Activated T-helper 1 cell treated with Interleukin-2 at 50 U/mL for 16 hours (primary cell): ENCODE data around the gene FNBP1.

Source experiments
- DNase-seq: peaks from one replicate; pipeline ENCODE4 v3.0.0-alpha.2; 2020; ENCODE audit warnings: low read depth

FNBP1 gene

GRCh38 chr9:130042885-130043653, at the start of gene FNBP1:
TSS of gene FNBP1 (minus strand) at chr9:130043189. CDS start at chr9:130042975, 214 bp downstream.
- peak; percentile 76 for DNase-seq

DNA sequence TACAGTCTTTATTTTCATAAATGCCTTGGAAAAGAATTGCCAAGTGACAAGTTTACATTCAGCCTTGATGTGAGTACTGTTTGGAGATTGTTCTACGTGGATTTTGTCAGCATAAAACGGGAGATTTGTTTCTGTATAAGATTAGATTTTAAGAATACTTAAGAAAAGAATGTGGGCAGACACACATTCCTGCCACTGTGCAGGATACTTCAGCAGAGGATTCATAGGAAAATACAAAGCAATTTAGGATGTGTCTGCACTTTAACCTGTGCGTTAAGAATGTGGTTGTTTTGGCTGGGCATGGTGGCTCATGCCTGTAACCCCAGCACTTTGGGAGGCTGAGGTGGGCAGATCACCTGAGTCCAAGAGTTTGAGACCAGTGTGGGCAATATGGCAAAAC, 47.9 kb upstream of the FNBP1 start:
- DNase-seq, result no peak

DNA sequence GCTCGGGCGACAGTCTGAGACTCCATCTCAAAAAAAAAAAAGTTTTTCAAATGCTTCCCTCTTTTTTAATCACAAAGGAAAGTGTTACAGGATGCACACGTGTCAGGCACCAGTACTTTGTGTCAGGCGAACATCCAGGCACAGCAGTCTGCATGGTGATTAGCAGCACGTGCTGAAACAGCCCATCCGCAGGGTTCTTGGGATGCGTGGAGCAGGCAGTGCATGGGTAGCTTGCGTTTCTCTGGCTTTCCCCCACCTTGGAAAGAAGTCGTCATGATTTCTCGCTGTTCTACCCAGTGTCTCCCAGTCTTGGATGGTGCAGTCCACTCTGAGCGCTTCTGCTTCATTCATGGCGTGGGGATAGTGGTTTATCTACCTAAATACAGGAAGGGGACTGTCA, 46.2 kb upstream of the FNBP1 start:
- DNase-seq, result no peak

DNA sequence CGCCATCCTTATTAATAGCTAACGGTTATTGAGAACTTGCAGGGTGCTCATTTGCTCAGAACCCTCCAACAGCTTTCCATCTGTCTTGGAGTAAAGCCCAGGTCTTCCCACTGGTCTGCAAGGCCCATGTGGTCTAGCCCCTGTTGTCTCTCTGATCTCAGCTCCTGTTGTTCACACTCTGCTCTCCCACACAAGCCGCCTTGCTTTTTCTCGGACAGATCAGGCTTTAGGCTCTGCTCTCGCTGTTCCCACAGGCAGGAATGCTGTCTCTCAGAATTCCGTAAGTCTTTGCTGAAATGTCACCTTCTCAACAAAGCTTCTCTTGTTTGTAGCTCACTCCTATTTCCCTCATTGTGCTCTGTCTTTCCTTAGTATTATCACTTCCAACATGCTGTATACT, 45.1 kb upstream of the FNBP1 start:
- no peak for DNase-seq

- no peak for DNase-seq
Measured at GRCh38 chr9:130084337-130084736, 41.3 kb upstream of the FNBP1 start.

DNA sequence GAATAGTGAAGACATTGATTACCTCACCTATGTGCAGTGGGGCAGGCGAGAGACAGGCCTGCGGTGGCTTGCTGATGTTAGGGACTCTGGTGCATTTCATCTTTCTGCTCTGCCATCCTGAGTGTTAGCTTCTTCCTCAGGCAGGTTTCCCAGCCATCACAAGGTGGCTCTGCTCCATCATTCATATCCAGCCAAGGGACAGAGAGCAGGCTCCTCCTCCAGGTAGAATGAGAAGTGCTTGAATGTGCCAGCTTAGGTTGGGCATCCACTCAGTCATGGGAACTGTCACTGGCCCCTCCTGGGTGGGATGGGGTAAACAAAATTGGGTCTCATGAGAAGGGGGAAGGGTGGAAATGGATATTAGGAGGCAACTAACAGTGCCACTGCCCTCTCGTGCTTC, 35.6 kb upstream of the FNBP1 start:
- DNase-seq, result no peak

GRCh38 chr9:130073373-130073772, 30.4 kb upstream of the FNBP1 start:
- no peak for DNase-seq

- DNase-seq, result no peak
Measured at GRCh38 chr9:130072515-130073235, 29.7 kb upstream of the FNBP1 start.

GRCh38 chr9:130069048-130069447, 26.1 kb upstream of the FNBP1 start:
- no peak for DNase-seq

- DNase-seq, result no peak
Measured at GRCh38 chr9:130064621-130065020, 21.6 kb upstream of the FNBP1 start.

DNA sequence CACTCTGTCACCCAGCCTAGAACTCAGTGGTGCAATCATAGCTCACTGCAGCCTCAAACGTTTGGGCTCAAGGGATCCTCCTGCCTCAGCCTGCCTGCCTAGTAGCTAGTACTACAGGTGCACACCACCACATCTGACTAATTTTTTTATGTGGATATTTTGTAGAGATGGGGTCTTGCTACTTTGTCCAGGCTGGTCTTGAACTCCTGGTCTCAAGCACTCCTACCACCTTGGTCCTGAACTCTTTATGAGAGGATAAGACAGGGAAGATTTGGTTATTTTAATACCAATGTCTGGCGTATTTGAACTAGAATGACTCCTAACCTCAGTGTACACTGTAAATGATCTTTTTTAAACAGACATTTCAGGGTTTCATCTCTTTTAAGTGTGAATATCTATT, 19.8 kb upstream of the FNBP1 start:
- DNase-seq, result no peak

DNA sequence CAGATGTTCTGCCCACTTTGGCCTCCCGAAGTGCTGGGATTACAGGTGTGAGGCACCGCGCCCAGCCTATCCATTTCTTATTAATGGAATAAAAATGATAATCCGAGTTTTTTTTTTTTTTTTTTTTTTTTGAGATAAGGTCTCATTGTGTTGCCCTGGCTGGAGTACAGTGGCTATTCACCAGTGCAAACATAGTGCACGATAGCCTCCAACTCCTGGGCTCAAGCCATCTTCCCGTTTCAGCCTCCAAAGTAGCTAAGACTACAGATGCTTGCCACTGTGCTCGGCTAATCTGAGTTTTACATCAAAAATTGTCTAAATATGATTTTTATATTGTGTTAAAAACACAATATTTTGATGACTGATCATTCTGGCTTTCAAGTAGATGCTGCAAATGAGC, 17.3 kb upstream of the FNBP1 start:
- no peak for DNase-seq

- no peak for DNase-seq
Measured at GRCh38 chr9:130058887-130059286, 15.9 kb upstream of the FNBP1 start.

GRCh38 chr9:130058154-130058553, 15.2 kb upstream of the FNBP1 start:
- no peak for DNase-seq

DNA sequence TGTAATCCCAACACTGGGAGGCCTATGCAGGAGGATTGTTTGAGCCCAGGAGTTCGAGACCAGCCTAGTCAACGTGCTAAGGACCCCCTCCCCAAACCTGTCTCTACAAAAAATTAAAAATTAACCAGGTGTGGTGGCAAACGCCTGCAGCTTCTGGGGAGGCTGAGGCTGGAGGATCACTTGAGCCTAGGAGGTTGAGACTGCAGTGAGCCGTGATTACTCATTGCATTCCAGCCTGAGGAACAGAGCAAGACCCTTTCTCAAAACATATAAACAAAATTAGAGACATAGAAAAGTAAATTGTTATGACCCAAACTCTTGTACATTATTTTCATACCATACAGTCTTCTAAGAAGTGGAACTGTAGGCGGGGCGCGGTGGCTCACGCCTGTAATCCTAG, 11.8 kb upstream of the FNBP1 start:
- no peak for DNase-seq

GRCh38 chr9:130054325-130054786, 11.4 kb upstream of the FNBP1 start:
- no peak for DNase-seq

DNA sequence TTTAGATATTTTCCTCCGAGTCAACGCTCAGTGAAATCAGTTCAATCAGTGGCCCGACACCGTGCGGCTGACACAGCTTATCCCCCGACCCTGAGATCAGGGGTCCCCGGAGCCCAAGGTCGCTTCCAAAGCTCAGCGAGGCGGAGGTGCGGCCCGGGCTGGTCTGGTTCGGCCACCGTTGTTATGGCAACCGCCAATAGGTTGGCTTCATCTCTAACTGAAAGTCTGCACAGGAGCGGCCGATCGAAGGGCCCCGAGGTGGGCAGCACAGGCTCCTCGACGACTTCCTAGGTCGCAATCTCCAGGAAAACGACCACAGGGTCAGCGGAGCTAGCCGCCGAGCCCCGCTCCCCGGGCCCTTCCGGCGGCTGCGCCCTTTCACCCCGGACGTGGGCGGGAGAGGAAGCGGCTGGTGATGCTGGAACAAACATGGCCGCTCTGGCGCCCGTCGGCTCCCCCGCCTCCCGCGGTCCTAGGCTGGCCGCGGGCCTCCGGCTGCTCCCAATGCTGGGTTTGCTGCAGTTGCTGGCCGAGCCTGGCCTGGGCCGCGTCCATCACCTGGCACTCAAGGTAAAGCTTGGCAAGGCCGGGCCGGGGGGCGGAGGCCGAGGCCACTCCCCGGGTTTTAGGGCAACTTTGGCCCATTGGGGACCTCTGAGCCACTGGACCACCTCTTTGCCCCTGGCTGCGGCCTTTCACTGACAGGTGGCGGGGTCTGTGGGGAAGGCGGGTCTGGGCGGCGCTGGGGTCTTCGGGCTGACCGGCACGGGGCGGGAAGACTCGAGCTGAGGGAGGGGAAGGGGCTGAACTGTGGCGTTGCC, 10.7 kb upstream of the FNBP1 start, which contains the start of gene GPR107:
GPR107 (plus strand) TSS at position 403 of the 821 bp plus-strand sequence; CDS start at position 430, 27 bp downstream.
- DNase-seq, result peak; percentile 59

DNA sequence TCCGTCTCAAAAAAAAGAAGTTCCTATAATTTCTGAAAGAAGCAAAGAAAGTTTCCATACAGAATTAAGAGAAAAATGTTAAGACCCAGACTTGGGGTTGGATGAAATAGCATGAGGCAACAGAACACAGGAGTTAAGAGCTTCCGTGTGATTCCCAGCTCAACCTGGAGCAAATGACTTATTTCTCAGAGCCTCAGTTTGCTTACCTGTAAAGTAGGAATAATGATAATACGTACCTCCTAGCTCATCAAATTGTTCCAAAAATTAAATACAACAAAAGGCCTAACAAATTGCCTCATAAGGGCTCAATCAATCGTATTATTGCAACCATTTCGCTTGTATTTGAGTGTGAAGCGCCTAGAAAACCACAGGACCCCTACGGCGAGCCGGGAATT, 10.1 kb upstream of the FNBP1 start:
- DNase-seq, result no peak

DNA sequence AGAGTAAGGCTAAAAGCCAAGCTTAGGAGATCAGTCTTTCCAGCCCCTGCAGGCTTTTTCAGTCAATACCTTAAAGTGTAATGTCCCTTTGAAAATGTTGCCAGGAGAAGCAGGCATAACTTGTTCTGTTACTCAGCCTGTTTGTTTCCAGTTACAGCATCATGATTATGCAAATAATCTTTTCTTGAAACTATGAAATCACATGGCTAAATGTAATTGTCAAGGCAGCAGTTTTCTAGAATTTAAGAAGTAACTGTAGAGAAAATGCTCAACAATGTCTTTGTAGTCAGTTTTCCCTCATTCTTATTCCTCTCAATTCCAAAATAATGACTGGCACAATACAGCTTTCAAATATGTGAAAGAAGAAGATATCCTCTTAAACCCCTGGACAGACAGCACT, 8.9 kb upstream of the FNBP1 start:
- no peak for DNase-seq

GRCh38 chr9:130050462-130050861, 7.5 kb upstream of the FNBP1 start:
- no peak for DNase-seq

DNA sequence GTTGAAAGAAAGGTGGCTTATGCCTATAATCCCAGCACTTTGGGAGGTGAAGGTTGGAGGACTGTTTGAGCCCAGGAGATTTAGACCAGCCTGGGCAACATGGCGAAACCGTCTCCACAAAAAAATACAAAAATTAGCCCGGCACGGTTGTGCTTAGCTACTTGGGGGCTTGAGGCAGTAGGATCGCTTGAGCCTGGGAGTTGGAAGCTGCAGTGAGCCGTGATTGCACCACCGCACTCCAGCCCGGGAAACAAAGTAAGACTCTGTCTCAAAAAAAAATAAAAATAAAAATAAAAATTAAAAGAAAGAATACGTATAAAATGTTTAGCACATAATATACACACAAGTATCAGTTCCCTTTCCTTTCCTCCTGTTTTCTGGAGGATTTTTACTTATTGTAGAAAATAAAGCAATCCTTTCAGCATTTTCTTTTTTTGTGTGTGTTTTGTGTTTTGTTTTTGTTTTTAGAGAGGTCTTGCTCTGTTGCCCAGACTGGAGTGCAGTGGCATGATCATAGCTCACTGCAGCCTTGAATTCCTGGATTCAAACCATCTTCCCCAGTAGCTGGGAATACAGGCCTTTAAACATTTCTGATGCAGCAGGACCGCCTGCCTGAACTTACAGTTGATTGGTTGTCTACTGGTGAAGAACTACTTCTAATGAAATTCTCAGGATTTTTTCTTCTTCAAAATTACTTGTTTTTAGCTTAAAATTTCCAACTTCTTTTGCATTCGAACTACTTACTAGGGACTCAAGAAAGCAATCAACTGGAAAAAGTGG, 6.6 kb upstream of the FNBP1 start:
- DNase-seq, result no peak
